NCI-H2107 treated with DMSO at 0.1 percent for 48 hours (cell line): ENCODE measurements around the gene CASTOR1.

Experiments
- DNase-seq: peaks from one replicate; lab custom pipeline; 2025; ENCODE audit not compliant: unreplicated experiment; lab: John Stamatoyannopoulos, UW

The CASTOR1 gene

DNA sequence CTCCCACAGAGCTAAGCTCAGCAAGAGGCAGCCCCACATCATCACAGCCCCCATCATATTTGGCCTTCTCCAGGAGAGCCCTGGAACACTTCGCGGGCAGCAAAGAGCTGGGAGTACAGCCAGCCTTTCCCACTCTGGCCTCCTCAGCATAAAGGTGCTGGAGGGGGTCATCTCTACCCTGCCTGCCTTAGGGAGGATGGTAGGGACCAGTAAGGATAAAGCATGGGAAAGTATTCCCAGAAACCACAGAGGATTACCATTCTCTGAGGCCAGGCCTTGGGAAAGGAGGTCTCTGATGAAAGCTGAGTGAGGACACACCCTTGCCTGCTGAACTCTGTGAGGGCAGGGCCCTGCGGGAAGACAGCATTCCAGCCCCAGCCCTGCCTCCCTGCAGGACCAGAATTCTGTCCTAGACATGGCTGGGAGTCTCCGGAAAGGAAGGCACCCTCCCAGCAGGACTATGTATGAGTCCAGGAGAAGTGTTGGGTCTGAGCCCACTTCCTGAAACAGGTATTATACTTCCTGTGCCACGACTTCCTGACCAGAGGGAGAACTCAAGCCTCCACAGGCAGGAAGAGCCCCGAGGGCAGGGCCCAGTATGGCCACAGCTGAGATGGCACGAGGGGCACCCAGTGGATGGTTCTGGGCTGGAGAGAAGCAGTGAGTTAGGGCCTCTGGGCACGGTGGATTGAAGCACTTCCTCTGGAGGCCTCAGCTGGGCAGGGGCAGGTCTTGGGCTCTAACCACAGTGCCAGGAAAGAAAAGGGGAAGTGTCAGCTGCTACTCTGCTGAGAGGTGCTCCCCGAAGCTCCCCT, 12.9 kb upstream of the CASTOR1 start:
- DNase-seq: no peak

- no peak for DNase-seq
Measured at GRCh38 chr22:30299322-30299721, 10.0 kb upstream of the CASTOR1 start.

DNA sequence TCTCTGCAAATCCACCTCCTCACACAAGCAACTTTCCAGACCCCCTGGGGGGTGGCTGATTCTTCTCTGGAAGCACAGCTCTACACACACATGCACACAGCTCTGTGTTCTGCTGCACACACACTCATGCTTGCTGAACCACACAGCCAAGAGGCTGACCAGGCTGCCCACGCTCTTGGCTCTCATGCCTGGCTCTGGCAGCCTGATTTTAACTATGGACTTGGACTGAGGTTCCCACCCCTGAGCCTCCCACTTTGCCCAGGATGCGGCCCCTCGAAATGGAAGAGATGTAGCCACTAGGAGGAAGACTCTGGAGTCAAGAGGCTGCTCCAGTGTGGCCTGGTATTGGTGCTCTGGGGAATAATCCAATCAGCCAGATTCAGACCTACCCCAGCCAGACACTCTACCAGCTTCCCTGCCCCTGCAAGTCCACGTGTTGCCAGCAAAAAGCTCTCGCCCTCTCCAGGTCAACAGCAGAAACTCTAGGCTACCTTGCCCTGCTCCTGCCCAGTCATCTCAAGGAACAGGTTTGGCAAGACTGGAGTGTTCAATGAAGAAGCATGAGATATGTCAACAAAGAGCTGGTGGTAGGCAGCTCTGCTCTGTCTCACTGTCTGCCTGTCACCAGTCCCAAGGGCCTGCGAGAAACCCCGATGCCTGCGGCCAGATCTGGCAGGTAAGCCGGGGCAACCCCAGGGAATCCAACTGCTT, 8.8 kb upstream of the CASTOR1 start:
- DNase-seq: no peak

DNA sequence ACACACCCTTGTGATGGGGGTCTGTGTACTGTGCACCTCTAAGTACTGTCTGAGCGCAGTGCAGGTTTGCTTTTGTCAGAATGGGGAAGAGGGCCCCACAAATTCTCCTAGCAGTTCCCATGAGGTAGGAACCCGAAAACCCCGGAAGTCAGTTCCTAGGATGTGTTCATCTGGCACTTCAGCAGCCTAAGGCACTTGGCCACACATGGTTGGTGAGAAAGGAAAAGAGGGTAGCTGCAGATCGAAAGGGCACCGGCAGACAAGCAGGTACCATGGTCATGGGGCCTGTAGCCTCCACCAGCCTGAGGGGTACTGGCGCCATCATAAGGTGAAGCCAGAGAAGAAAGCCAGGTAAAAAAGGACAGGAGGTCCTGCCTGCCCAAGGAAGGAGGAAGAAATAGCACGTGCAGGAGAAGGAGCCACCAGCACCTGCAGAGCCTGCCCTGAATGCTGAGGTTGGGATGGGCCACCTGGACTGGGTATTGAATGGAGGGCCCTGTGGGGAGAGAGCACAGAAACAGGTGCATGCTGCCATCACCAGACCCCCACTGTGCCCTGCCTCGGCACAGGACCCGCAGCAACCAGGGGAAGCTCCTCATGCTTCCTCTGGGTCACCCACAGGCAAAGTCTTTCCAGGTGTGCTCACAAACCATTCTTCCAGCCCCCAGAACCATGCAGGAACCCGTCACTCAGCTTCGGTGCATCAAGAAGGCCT, 8.1 kb upstream of the CASTOR1 start:
- no peak for DNase-seq

- no peak for DNase-seq
Measured at GRCh38 chr22:30296833-30297232, 7.5 kb upstream of the CASTOR1 start.

DNA sequence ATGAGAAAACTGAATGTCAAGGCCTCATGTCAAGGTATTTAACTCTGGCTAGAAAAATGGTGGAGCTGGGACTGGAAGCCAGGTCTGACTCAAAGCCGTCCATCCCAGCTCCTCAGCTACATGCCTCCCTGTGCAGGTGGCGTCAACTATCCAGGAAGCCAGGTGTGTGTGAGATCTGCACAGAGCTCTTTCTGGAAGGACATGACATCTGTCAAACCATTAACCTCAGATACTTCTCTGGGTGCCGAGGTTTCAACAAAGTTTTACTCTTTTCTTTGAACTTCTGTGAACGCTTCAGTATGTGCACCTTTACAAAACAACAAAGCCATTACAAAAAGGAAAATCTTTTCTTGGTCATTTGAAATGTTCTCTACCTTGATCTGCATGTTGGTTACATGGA, 7.0 kb upstream of the CASTOR1 start:
- DNase-seq: no peak

DNA sequence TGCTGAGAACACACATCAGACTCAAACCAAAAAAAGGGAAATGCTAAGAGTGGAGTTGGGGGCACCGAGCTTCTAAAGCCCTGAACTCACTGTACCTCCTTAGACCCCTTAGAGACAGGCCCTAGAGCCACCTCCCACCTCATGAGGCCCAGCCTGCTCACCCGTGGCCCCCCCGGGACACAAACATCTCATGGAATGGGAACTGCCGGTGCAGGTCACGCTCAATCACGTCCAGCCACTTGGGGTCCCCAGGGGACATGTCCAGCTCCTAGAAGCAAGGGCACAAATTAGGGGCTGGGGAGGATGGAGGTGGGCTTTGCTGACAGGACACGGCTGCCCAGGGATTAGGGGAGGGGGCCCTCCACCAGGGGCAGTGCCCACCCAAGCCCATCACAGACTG, 6.3 kb upstream of the CASTOR1 start:
- no peak for DNase-seq

GRCh38 chr22:30294830-30295229, 5.5 kb upstream of the CASTOR1 start:
- no peak for DNase-seq

- peak; percentile 21 for DNase-seq
Measured at GRCh38 chr22:30294066-30294465, 4.8 kb upstream of the CASTOR1 start.

- no peak for DNase-seq
Measured at GRCh38 chr22:30293026-30293425, 3.7 kb upstream of the CASTOR1 start.

DNA sequence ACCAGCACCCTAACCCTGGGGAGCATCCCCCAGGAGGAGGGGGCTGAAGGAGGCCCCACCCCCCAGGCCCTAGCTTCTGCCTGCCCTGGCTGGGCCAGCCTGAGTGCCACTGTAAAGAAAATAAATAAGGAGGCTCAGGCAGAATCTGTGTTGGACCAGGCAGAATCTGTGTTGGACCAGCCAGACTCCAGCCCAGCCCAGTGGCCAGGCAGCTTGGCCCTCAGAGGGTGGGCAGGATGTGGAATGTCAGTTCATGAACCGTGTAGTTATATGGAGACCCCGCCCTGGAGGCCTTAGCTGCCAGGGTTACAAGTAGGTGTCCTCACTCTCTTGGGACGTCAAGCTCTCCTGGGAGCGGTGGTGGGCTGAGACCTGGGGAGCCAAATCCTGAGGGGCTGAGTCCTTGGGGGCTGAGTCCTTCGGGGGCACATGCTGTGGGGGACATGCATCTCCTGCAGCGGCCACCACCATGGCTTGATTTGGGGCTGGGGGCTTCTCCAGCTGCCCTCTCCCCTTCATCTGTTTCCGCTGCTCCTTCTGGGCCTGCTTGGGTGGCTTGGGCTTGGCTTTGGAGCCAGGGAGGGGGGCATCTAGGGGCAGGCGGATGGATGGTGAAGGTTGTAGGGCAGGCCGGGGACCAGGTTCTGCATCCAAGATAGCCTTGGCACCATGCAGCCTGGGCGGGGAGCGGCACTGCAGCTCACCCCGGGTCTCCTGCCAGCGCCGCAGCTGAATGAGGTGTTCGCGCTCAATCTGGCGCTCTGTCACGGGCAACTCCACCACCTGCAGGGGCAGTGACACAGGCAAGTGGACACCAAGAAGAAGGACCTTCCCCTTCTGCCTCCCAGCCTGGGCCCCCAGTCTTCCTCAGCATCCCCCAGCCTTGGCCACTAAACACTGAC, 3.0 kb upstream of the CASTOR1 start:
- no peak for DNase-seq

DNA sequence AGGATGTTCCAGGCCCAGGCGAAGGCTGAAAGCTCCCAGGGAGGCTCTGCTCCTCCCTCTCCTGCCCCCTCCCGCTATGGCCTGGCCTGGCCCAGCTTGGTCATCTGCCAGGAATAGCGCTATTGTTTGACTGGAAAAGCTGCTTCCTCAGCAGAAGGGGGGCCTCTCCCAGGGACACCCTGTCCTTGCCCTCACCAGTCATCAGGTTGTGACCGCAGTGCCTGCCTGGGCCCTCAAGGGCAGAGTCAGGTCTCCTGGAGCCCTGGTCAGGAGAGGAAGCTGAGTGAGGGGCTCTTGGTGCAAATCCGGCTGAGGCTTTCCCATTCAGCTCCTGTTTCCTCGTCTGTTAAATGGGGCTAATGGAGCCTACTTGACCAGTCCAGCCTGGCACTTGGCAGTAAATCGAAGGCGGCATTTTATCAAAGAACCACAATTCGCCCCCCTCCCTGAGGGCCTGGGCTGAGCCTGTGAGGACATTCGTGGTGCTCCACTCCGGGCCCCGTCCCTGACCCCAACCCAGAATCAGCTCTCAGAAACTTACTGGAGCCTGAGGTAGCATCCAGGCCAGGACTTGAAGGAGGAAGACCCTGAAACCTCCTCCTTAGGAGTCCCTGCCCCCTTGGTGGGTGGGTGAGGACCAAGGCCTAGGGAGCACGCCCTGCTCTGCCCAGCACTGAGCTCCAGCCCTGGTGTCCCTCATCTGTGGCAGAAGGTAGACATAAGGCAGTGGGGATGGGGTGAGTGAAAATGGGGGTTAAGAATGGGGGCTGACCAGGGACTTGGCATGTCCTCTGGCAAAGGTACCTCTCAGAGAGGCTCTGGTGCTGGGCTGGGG, 2.0 kb upstream of the CASTOR1 start:
- no peak for DNase-seq

- no peak for DNase-seq
Measured at GRCh38 chr22:30290342-30291057, 1.2 kb upstream of the CASTOR1 start.

- no peak for DNase-seq
Measured at GRCh38 chr22:30289980-30290313, 642 bp upstream of the CASTOR1 start.

DNA sequence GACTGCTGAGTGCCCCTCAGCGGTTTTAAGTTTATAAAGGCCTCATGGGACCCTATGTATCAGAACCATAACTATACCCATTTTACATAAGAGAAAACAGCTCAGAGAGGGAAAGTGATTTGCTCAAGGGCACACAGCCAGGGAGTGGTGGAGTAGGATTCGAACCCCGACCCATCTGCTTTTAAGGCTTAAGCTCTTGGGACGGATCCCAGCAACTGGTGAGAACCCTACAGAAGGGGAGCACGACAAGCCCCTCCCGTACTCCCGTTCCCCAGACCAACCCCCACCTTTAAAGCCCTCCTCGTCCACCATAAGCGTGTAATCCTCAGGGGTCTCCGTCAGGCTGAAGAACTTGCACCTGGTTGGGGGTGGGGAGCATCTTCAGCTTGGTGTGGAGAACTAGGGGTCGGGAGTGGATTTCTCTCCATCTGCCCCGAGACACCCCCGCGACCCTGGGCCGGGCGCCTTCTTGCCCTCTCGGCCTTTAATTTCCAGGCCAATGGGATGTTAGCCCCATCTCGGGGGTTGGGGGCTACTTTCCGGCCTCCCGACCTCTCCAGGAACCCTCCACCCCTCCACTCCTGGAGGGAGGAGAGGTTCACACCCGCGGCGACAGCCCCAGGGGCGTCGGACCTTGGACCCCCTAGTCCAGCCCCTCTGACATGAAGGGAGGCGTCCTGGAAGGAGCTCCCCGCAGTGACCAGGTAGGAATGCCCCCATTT, 725 bp downstream of the CASTOR1 start:
- DNase-seq: no peak

DNA sequence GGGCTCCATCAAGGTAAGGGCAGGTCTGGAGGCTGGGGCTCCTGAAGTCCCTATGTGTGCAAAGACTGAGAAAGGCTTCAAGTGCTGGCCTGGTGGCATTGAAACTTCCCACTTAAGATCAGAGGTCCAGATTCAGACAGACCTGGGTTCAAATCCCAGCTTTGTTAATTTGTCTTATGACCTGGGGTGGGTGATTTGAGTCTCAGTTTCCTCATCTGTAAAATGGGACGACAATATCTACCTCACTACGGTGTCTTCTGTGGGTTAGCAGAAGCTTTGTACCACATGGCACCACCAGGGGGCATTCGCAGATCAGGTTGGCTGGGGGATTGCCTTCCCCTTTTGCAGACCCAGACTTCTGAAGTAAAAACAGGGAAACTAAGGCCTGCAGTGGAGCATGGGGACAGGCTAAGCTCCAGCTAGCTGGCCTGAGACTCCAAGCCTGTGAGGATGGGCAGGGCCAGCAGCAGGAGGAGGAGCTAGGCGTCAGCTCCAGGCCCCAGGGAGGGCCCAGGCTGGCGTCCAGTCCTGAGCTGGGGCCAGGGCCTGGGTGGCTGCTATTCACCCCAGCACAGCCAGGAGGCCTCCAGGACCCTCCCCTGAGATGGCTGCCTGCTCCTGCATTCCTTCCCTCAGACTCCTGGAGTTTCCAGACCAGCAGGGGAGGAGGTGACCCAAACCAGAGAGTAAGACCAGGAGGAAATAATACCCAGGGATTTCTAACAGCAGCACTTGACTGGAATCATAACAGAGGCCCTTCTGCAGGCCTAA, 1.5 kb downstream of the CASTOR1 start:
- peak; percentile 33 for DNase-seq

GRCh38 chr22:30286813-30287647, 2.3 kb downstream of the CASTOR1 start:
- DNase-seq: no peak
